T-helper 1 cell treated with Interleukin-12 subunit alpha and Interleukin-12 subunit beta and Interleukin-4 antibody, amounts not matched to agents 30 μg/mL and 1 μg/mL, for 36 hours (primary cell): Measurements from ENCODE around the gene GSTK1.
"Not testable (repeated sequence)": the region's sequence is repeated elsewhere in the genome, so short reads cannot be mapped to it uniquely, and the experiment has no call there.

Experiments used
- H3K27ac Mint-ChIP-seq: one replicate; pipeline ENCODE4 v1.8.0; 2021; ENCODE audit warnings: mild to moderate bottlenecking, mixed read lengths
- H3K27me3 Mint-ChIP-seq: one replicate; pipeline ENCODE4 v1.8.0; 2021; ENCODE audit warnings: low read depth, mixed read lengths
- H3K36me3 Mint-ChIP-seq: one replicate; pipeline ENCODE4 v1.8.0; 2021; ENCODE audit warnings: low read depth, mixed read lengths
- H3K4me1 Mint-ChIP-seq: one replicate; pipeline ENCODE4 v1.8.0; 2021; ENCODE audit warnings: low read depth, mixed read lengths
- H3K4me3 Mint-ChIP-seq: one replicate; pipeline ENCODE4 v1.8.0; 2021; ENCODE audit warnings: mild to moderate bottlenecking, moderate library complexity, mixed read lengths
- H3K9me3 Mint-ChIP-seq: one replicate; pipeline ENCODE4 v1.8.0; 2021; ENCODE audit warnings: mixed read lengths

The GSTK1 gene

DNA sequence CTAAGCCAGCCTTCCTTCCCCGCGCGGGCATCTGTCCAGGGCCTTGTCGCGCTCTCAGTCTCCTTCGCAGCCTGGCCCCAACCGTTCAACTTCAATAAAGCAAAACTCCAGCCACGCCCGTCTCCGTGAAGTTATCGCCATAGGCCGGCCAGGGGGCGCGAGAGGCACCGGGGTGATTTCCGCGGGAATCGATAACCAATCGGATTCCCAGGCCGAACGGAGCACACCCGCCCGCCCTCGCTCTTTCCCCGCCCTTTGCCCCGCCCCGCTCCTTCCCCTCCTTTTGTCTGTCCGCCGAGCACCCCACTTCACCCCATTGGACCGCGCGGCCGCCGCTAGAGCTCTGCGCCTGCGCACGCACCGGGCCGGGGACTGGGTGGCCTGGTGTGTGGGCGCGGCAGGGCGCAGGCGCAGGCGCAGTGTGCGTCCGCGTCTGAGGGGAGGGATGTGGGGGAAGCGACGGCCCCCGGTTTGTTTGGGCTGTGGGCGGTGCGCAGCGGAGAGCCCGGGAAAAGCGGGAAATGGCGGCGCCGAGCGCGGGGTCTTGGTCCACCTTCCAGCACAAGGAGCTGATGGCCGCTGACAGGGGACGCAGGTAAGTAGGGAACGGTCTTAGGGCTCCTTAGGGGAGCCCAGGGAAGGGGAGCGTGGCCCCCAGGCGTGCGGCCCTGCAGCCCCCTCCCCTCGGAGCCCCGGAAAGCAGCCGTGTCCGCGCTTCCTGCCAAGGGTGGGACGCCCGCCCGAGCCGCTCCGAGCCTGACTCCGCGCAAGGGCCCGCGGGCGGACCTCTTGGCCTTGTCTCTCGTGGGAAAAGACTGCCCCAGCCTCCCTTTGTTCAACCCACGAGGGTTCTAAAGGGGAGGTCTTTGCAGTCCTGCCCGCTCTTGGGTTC, 24.9 kb downstream of the GSTK1 start, which contains the start of gene CASP2:
TSS of gene CASP2 (plus strand) at position 417 of the 892 bp plus-strand sequence. CDS start at position 522, 105 bp downstream.
- Mint-ChIP-seq H3K9me3 (peaks cover 10% of the 10 kb centered on the region), H3K4me3 (peak within 1 kb of the TSS; percentile 94), H3K36me3 (peaks cover 33% of the 10 kb centered on the region), H3K4me1 (peaks cover 51% of the 10 kb centered on the region), H3K27me3 (no peaks in the 10 kb centered on the region), H3K27ac (peak within 1 kb of the TSS; percentile 93)

DNA sequence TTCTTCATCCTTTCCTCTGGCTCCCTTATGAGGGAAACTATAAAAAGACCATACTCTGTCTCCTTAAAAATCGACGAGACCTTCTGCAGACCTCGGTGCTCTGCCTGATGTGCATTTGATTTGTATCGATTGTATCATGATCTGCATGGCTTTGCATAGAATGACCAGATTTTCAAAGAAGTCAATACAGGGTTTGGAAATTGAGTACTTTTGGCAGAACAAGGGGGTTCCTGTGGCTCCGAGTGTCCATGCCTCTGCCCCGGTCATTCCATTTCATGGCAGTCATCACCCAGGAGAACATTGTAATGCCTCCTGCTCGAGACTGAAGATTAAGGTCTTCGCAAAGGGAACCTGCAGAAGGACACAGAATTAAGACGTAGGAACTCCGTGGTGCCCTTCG, 25.6 kb downstream of the GSTK1 start:
- Mint-ChIP-seq H3K27ac (peak overlapping the region; percentile 79), H3K36me3 (peaks cover 39% of the 10 kb centered on the region), H3K4me3 (peak overlapping the region; percentile 88), H3K9me3 (peaks cover 10% of the 10 kb centered on the region), H3K4me1 (peaks cover 45% of the 10 kb centered on the region), H3K27me3 (no peaks in the 10 kb centered on the region)

DNA sequence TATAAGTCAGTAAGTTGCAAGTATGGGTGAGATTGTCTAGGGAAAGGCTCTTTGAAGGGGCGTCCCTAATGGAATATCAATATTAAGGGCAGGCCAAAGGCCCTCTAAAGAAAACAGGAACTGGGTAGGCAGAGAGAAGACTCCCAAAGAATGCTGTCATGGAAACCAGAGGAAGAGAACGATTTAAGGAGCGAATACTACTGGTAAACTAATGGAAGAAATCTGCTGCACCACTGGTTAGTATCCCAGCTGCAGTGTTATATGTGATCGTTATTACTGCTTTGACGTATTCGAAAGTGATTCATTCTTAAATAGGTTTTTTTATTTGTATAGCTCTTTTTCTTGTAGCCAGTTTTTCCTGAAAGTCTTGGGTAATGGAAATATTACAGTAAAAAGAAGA, 26.2 kb downstream of the GSTK1 start:
- Mint-ChIP-seq H3K4me1 (peaks cover 44% of the 10 kb centered on the region), H3K9me3 (peaks cover 10% of the 10 kb centered on the region), H3K36me3 (peaks cover 45% of the 10 kb centered on the region), H3K27ac (peak overlapping the region; percentile 79), H3K27me3 (no peaks in the 10 kb centered on the region), H3K4me3 (peak overlapping the region; percentile 88)

DNA sequence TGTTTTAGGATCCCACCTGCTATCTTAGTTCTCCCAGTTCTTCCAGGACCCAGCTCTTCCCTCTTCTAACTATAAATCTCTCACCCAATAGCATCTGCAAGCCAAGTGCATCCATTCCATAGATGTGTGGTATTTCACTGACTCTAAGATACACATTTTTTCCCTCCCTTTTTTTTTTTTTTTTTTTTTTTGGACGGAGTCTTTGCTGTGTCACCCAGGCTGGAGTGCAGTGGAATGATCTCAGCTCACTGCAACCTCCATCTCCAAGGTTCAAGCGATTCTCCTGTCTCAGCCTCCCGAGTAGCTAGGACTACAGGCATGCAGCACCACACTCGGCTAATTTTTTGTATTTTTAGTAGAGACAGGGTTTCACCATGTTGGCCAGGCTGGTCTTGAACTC, 26.6 kb downstream of the GSTK1 start:
- Mint-ChIP-seq H3K9me3 (peaks cover 10% of the 10 kb centered on the region), H3K4me1 (peaks cover 44% of the 10 kb centered on the region), H3K27ac (peak overlapping the region; percentile 79), H3K36me3 (peaks cover 50% of the 10 kb centered on the region), H3K4me3 (peak overlapping the region; percentile 88)
- H3K27me3 Mint-ChIP-seq, result not testable (repeated sequence)

DNA sequence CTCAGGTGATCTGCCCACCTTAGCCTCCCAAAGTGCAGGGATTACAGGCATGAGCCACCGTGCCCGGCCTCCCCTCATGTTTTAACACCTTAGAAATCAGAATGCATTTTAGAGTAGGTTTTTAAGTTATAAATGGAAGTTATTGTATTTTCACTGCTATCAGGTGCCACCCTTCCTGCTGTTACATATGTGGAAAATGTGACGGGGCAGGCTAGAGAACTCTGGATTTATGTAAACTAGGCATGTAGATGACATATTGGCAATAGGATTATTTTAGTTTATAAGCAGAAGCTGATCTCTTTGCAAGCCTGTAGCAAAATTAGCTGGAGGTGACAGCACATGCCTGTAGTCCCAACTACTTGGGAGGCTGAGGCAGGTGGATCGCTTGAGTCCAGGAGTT, 27.1 kb downstream of the GSTK1 start:
- H3K4me3 Mint-ChIP-seq, result peak overlapping the region; percentile 88
- peaks cover 54% of the 10 kb centered on the region for H3K36me3 Mint-ChIP-seq
- peaks cover 46% of the 10 kb centered on the region for H3K4me1 Mint-ChIP-seq
- no peaks in the 10 kb centered on the region for H3K27me3 Mint-ChIP-seq
- peak overlapping the region; percentile 20 for H3K27ac Mint-ChIP-seq
- H3K9me3 Mint-ChIP-seq, result peaks cover 10% of the 10 kb centered on the region

DNA sequence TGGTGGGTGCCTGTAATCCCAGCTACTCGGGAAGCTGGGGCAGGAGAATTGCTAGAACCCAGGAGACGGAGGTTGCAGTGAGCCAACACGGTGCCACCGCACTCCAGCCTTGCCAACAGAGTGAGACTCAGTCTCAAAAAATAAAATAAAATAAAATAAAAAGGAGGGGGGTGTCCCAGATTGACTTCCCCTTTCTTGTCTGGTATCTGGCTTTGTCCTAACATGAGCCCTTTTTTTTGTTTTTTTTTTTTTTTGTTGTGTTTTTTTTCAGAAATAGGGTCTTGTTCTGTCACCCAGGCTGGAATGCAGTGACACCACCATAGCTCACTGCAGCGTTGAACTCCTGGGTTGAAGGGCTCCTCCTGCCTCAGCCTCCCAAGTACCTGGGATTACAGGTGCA, 29.6 kb downstream of the GSTK1 start:
- Mint-ChIP-seq H3K27me3 (no peaks in the 10 kb centered on the region), H3K4me1 (peaks cover 51% of the 10 kb centered on the region), H3K4me3 (no peak overlapping the region), H3K36me3 (peaks cover 66% of the 10 kb centered on the region), H3K27ac (no peak overlapping the region), H3K9me3 (peaks cover 1% of the 10 kb centered on the region)

DNA sequence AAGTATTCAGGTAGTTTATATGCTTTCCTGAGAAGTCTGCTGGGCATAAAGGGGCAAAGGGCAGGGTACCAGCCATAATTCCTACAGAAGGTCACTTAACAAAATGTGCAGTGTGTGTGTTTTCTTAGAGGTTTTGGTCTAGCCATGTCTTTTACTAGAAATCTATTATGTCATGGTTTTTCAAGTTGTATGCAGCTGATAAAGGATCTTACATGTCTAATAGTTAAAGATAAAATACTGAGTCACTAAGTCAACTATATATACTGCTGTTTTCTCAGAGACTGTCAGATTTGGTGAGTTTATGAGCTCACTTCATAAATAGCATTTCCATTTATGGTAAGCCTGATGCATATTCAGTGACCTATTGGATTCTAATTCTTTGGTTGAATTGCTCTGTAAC, 32.6 kb downstream of the GSTK1 start:
- Mint-ChIP-seq H3K27me3 (no peaks in the 10 kb centered on the region), H3K4me3 (no peak overlapping the region), H3K9me3 (no peaks in the 10 kb centered on the region), H3K27ac (no peak overlapping the region), H3K4me1 (peaks cover 45% of the 10 kb centered on the region), H3K36me3 (peaks cover 69% of the 10 kb centered on the region)

DNA sequence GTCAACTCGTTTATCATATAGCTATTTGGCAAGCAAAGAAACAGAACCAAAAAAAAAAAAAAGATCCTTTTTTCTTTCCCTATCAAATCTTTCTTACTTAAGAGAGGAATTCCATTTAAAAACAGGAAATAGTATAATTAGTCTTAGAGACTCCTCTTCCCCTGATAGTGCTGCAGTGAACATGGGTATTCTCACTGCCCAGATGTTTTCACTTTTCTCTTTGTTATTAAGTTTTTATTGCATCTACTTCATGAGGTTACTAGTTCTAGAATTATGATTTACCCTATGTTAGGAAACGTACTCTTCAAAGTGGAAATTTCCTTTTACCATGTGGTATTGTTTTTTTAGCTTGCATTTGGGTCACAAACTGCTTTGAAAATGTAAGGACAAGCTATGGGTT, 33.4 kb downstream of the GSTK1 start:
- peaks cover 71% of the 10 kb centered on the region for H3K36me3 Mint-ChIP-seq
- peaks cover 43% of the 10 kb centered on the region for H3K4me1 Mint-ChIP-seq
- H3K27ac Mint-ChIP-seq, result no peak overlapping the region
- H3K27me3 Mint-ChIP-seq, result no peaks in the 10 kb centered on the region
- H3K9me3 Mint-ChIP-seq, result no peaks in the 10 kb centered on the region
- H3K4me3 Mint-ChIP-seq, result no peak overlapping the region

DNA sequence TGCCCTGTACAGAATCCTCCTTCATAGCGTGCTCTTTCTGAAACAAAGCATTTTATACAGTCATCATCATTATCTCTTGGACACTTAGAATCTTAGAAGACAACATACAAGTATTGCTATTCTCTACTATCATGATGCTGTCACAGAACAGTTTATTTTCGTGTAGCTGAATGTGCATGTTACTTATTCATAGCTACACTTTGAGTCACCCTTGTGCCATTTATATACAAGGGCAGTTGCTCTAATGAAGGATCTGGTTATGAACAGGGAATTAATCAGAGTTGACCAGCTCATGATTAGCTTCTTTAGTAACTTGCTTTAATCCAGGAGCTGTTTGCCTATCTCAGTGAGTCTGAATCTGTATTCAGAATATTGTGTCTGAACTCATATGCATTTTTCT, 36.1 kb downstream of the GSTK1 start:
- peaks cover 72% of the 10 kb centered on the region for H3K36me3 Mint-ChIP-seq
- H3K27me3 Mint-ChIP-seq, result no peaks in the 10 kb centered on the region
- no peaks in the 10 kb centered on the region for H3K9me3 Mint-ChIP-seq
- peaks cover 46% of the 10 kb centered on the region for H3K4me1 Mint-ChIP-seq
- H3K27ac Mint-ChIP-seq, result no peak overlapping the region
- no peak overlapping the region for H3K4me3 Mint-ChIP-seq

DNA sequence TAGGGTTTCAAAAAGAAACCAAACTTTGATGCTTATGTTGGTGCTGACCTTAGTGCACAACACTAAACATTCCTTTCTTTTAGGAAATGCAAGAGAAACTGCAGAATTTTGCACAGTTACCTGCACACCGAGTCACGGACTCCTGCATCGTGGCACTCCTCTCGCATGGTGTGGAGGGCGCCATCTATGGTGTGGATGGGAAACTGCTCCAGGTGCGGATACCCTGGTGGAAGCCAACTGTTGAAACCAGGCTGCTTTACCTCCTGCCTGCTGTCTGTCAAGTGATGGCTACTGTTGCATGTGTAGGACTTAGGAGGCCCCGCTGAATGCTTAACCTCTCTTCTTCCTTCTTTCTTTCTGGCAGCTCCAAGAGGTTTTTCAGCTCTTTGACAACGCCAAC, 36.6 kb downstream of the GSTK1 start:
- no peak overlapping the region for H3K4me3 Mint-ChIP-seq
- no peaks in the 10 kb centered on the region for H3K9me3 Mint-ChIP-seq
- no peak overlapping the region for H3K27ac Mint-ChIP-seq
- H3K4me1 Mint-ChIP-seq, result peaks cover 45% of the 10 kb centered on the region
- H3K36me3 Mint-ChIP-seq, result peaks cover 72% of the 10 kb centered on the region
- no peaks in the 10 kb centered on the region for H3K27me3 Mint-ChIP-seq

DNA sequence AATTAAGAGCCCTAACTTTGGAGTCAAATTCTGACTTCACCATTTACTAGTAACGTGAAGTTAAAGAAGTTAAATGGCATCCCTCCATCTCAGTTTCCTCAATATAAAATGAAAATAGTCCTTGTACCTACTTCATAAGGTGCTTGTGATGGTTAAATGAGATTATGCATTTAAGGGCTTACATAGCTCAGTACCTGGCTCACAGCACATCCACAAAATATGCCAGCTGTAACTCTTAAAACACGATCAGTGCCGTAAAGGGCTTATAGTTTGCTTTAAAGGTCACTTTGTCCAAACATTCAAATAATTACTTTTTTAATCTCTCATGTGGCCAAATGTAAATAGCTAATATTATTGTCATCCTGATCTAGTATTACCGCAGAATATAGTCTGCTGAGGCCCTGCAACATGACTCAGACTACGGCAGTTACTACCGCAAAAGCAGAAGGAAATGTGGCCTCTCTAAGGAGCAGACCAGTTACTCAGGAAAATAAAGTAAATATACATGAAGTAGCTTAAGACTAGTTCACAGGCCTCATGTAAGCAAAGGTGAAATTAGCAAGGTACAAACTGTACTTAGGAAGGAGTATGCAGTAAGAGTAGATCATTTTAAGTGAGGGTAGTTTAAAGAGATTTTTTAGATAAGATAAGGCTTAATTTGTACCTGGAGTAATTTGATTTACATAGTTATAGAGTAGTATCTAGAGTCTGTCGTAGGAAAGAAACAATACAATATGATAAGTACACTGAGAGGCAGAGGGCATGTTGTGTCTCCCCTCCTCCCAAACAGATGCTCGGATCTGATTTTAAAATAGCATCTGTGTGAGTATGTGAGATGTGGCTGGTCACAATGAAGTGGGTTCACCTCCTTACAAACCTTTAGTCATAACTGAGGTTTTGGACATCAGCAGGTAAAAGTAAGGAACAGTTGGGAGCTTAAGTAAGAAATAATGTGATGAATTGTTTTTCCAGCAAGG, 38.0 kb downstream of the GSTK1 start:
- peaks cover 44% of the 10 kb centered on the region for H3K4me1 Mint-ChIP-seq
- no peak overlapping the region for H3K4me3 Mint-ChIP-seq
- H3K9me3 Mint-ChIP-seq, result no peaks in the 10 kb centered on the region
- H3K36me3 Mint-ChIP-seq, result peaks cover 70% of the 10 kb centered on the region
- H3K27me3 Mint-ChIP-seq, result no peaks in the 10 kb centered on the region
- no peak overlapping the region for H3K27ac Mint-ChIP-seq

DNA sequence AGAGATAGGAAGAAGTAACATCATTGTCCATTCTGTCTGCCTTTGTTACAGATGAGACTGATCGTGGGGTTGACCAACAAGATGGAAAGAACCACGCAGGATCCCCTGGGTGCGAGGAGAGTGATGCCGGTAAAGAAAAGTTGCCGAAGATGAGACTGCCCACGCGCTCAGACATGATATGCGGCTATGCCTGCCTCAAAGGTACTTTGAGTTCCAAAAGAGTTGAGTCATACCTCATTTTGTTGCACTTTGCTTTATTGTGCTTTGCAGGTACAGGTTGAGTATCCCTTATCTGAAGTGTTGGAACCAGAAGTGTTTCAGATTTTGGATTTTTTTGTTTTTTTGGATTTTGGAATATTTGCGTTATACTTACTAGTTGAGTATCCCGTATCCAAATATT, 40.5 kb downstream of the GSTK1 start:
- Mint-ChIP-seq H3K27me3 (no peaks in the 10 kb centered on the region), H3K9me3 (no peaks in the 10 kb centered on the region), H3K27ac (no peak overlapping the region), H3K36me3 (peaks cover 81% of the 10 kb centered on the region), H3K4me1 (peaks cover 54% of the 10 kb centered on the region), H3K4me3 (no peak overlapping the region)

DNA sequence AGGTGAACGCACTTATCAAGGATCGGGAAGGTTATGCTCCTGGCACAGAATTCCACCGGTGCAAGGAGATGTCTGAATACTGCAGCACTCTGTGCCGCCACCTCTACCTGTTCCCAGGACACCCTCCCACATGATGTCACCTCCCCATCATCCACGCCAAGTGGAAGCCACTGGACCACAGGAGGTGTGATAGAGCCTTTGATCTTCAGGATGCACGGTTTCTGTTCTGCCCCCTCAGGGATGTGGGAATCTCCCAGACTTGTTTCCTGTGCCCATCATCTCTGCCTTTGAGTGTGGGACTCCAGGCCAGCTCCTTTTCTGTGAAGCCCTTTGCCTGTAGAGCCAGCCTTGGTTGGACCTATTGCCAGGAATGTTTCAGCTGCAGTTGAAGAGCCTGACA, 41.7 kb downstream of the GSTK1 start:
- H3K4me1 Mint-ChIP-seq, result peaks cover 52% of the 10 kb centered on the region
- no peaks in the 10 kb centered on the region for H3K27me3 Mint-ChIP-seq
- H3K9me3 Mint-ChIP-seq, result no peaks in the 10 kb centered on the region
- no peak overlapping the region for H3K4me3 Mint-ChIP-seq
- H3K36me3 Mint-ChIP-seq, result peaks cover 79% of the 10 kb centered on the region
- no peak overlapping the region for H3K27ac Mint-ChIP-seq

DNA sequence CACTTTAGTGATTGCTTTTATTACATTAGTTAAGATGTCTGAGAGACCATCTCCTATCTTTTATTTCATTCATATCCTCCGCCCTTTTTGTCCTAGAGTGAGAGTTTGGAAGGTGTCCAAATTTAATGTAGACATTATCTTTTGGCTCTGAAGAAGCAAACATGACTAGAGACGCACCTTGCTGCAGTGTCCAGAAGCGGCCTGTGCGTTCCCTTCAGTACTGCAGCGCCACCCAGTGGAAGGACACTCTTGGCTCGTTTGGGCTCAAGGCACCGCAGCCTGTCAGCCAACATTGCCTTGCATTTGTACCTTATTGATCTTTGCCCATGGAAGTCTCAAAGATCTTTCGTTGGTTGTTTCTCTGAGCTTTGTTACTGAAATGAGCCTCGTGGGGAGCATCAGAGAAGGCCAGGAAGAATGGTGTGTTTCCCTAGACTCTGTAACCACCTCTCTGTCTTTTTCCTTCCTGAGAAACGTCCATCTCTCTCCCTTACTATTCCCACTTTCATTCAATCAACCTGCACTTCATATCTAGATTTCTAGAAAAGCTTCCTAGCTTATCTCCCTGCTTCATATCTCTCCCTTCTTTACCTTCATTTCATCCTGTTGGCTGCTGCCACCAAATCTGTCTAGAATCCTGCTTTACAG, 42.3 kb downstream of the GSTK1 start:
- peak overlapping the region; percentile 32 for H3K27ac Mint-ChIP-seq
- H3K36me3 Mint-ChIP-seq, result peaks cover 78% of the 10 kb centered on the region
- no peaks in the 10 kb centered on the region for H3K27me3 Mint-ChIP-seq
- no peak overlapping the region for H3K4me3 Mint-ChIP-seq
- H3K4me1 Mint-ChIP-seq, result peaks cover 55% of the 10 kb centered on the region
- H3K9me3 Mint-ChIP-seq, result no peaks in the 10 kb centered on the region
